K562 (cell line): ENCODE measurements around the gene RRAD. TPM values are rescaled to one million over a fixed set of nuclear protein-coding genes. Genes with fewer than 3 reads are reported as not detected.

ENCODE experiments used
- BCOR ChIP-seq: fragments of 450-650 bp; IDR thresholded peaks from 2 replicates; pipeline ENCODE4 v1.6.1; 2016
- CBFB ChIP-seq: sonication (generic); formaldehyde crosslinking; IDR thresholded peaks from 2 replicates; pipeline ENCODE4 v1.4.0; 2020; ENCODE audit warnings: mild to moderate bottlenecking, missing genetic modification reagents
- GTF2A2 ChIP-seq: IDR thresholded peaks from 2 replicates; pipeline ENCODE4 v1.6.1; 2016; ENCODE audit warnings: mild to moderate bottlenecking, missing genetic modification characterization, missing compliant biosample characterization
- KDM4B ChIP-seq, 2 experiments: fragments of 450-650 bp in 1 of 2; sonication (generic) in 1 of 2; IDR thresholded peaks; 2 replicates each; pipeline ENCODE4 v1.6.1; 2016 to 2017; ENCODE audit warnings: borderline replicate concordance in 2 of 2, antibody characterized with exemption in 1 of 2, low read depth in 1 of 2, mild to moderate bottlenecking in 1 of 2
- MCM7 ChIP-seq, 2 experiments: fragments of 450-650 bp; IDR thresholded peaks; 2 replicates each; pipeline ENCODE4 v1.6.1; 2016 to 2018
- POLR2AphosphoS5 ChIP-seq: IDR thresholded peaks from 2 replicates; pipeline ENCODE4 v1.6.1; 2011; ENCODE audit warnings: mild to moderate bottlenecking, low read depth, low read length, moderate library complexity; ENCODE audit not compliant: control insufficient read depth, insufficient read depth
- POLR2G ChIP-seq: fragments of 200-400 bp; formaldehyde crosslinking; IDR thresholded peaks from 2 replicates; pipeline ENCODE4 v1.6.1; 2017; ENCODE audit warnings: low read depth, mild to moderate bottlenecking, antibody characterized with exemption, low read length, moderate library complexity
- PURB ChIP-seq: sonication (generic); formaldehyde crosslinking; IDR thresholded peaks from 2 replicates; pipeline ENCODE4 v1.9.0; 2021; ENCODE audit warnings: low read depth, mild to moderate bottlenecking, missing genetic modification reagents
- RFX5 ChIP-seq: IDR thresholded peaks from 2 replicates; pipeline ENCODE4 v1.6.1; 2011; ENCODE audit warnings: low read depth, mild to moderate bottlenecking, improper control_type of control experiment, low read length
- RNF2 ChIP-seq: sonication (generic); IDR thresholded peaks from 2 replicates; pipeline ENCODE4 v1.6.1; 2016
- SNIP1 ChIP-seq: fragments of 450-650 bp; IDR thresholded peaks from 2 replicates; pipeline ENCODE4 v1.7.1; 2017; ENCODE audit warnings: low read depth, mild to moderate bottlenecking
- STAG1 ChIP-seq: sonication (generic); formaldehyde crosslinking; IDR thresholded peaks from 2 replicates; pipeline ENCODE4 v1.5.0; 2020; ENCODE audit warnings: missing genetic modification reagents, borderline replicate concordance
- TARDBP ChIP-seq: fragments of 450-650 bp; IDR thresholded peaks from 2 replicates; pipeline ENCODE4 v1.6.1; 2016
- ZBTB5 ChIP-seq: fragments of 450-650 bp; IDR thresholded peaks from 2 replicates; pipeline ENCODE4 v1.6.1; 2017; ENCODE audit warnings: antibody characterized with exemption
- ZNF695 ChIP-seq: fragments of 450-650 bp; formaldehyde crosslinking; IDR thresholded peaks from 2 replicates; pipeline ENCODE4 v1.4.0; 2020; ENCODE audit warnings: mild to moderate bottlenecking, moderate library complexity
- polyA plus RNA-seq, 8 experiments: library from polyadenylated mRNA; depleted of rRNA in 4 of 8; stranded (reverse) in 5 of 8; unstranded in 3 of 8; fragments of >200 nt; fragmentation: Nextera tagmentation in 2 of 8; fragmentation: Illumina TruSeq in 1 of 8; extraction: Ambion mirVana in 2 of 8; extraction: Trizol in 1 of 8; gene quantifications; 2 replicates each; pipeline versions ENCODE4 v1.2.1 to v1.2.3, GENCODE V29; 2011 to 2014; ENCODE audit warnings: inconsistent platforms in 1 of 8, missing spikeins in 1 of 8
- total RNA-seq, 7 experiments: library from RNA; depleted of rRNA in 6 of 7; stranded (reverse); fragments of >200 nt in 6 of 7; fragmentation: Illumina TruSeq in 2 of 7; extraction: Trizol in 2 of 7; gene quantifications; 2 replicates each; pipeline versions ENCODE4 v1.2.1 to v1.2.3, GENCODE V29; 2011 to 2021; ENCODE audit warnings: low replicate concordance in 1 of 7
- TF ChIP-seq, protein P1 (sequence below): fragments of 450-650 bp; IDR thresholded peaks from 2 replicates; pipeline ENCODE4 v1.6.1; 2016; ENCODE audit warnings: low read depth

RRAD gene
- total and polyA plus RNA-seq, 9 of the 15 experiments (the other 6 are each of a cell fraction or from before 2014, with no cell fraction given), result 0.09 to 0.20 (median 0.13) TPM; not detected in 5

GRCh38 chr16:66872943-66873684 lies 52.2 kb downstream of the RRAD start (continued):
- TF ChIP-seq POLR2AphosphoS5, result no peak; the same call in 1 of the 2 replicates
- no peak for TF ChIP-seq RFX5
- TF ChIP-seq, protein P1, sequence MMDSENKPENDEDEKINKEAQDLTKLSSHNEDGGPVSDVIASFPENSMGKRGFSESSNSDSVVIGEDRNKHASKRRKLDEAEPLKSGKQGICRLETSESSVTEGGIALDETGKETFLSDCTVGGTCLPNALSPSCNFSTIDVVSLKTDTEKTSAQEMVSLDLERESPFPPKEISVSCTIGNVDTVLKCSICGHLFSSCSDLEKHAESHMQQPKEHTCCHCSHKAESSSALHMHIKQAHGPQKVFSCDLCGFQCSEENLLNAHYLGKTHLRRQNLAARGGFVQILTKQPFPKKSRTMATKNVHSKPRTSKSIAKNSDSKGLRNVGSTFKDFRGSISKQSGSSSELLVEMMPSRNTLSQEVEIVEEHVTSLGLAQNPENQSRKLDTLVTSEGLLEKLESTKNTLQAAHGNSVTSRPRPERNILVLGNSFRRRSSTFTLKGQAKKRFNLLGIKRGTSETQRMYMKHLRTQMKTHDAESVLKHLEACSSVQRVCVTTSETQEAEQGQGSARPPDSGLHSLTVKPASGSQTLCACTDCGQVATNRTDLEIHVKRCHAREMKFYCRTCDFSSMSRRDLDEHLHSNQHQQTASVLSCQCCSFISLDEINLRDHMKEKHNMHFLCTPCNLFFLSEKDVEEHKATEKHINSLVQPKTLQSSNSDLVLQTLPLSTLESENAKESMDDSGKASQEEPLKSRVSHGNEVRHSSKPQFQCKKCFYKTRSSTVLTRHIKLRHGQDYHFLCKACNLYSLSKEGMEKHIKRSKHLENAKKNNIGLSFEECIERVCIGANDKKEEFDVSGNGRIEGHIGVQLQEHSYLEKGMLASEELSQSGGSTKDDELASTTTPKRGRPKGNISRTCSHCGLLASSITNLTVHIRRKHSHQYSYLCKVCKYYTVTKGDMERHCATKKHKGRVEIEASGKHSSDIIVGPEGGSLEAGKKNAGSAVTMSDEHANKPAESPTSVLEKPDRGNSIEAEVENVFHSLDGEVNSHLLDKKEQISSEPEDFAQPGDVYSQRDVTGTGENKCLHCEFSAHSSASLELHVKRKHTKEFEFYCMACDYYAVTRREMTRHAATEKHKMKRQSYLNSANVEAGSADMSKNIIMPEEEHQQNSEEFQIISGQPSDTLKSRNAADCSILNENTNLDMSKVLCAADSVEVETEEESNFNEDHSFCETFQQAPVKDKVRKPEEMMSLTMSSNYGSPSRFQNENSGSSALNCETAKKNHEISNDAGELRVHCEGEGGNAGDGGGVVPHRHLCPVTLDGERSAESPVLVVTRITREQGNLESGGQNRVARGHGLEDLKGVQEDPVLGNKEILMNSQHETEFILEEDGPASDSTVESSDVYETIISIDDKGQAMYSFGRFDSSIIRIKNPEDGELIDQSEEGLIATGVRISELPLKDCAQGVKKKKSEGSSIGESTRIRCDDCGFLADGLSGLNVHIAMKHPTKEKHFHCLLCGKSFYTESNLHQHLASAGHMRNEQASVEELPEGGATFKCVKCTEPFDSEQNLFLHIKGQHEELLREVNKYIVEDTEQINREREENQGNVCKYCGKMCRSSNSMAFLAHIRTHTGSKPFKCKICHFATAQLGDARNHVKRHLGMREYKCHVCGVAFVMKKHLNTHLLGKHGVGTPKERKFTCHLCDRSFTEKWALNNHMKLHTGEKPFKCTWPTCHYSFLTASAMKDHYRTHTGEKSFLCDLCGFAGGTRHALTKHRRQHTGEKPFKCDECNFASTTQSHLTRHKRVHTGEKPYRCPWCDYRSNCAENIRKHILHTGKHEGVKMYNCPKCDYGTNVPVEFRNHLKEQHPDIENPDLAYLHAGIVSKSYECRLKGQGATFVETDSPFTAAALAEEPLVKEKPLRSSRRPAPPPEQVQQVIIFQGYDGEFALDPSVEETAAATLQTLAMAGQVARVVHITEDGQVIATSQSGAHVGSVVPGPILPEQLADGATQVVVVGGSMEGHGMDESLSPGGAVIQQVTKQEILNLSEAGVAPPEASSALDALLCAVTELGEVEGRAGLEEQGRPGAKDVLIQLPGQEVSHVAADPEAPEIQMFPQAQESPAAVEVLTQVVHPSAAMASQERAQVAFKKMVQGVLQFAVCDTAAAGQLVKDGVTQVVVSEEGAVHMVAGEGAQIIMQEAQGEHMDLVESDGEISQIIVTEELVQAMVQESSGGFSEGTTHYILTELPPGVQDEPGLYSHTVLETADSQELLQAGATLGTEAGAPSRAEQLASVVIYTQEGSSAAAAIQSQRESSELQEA, result no peak
- TF ChIP-seq RNF2, result peak; percentile 81
- TF ChIP-seq BCOR, result peak; percentile 88; the same call in 1 of the 2 replicates
- no peak for TF ChIP-seq ZNF695
- TF ChIP-seq ZBTB5, result no peak
- TF ChIP-seq MCM7 (IDR thresholded peaks at IDR 0.05), result no peak
- TF ChIP-seq PURB, result no peak
- TF ChIP-seq CBFB (CRISPR knock-in tag), result peak; percentile 91
- no peak for TF ChIP-seq SNIP1
- TF ChIP-seq TARDBP, result 0 out of 2 replicates have a peak, but pooled peaks have one; percentile 24
- TF ChIP-seq GTF2A2 (tag), result no peak
- peak; percentile 68; the same call in 1 of the 2 replicates for TF ChIP-seq STAG1 (CRISPR knock-in tag)
- TF ChIP-seq POLR2G, result peak; percentile 81
- TF ChIP-seq KDM4B (IDR thresholded peaks at IDR 0.05; ENCODE audit: borderline replicate concordance in 2 of 2, low read depth in 1 of 2), result no peak
